CD1c-positive myeloid dendritic cell (primary cell): Measurements from ENCODE around the gene GBX1.
A peak's percentile ranks its signal among the peaks of the same experiment; 100 is the strongest.

Experiments used
- DNase-seq: peaks from one replicate; pipeline ENCODE4 v3.0.0-alpha.2; 2016; ENCODE audit errors: extremely low spot score

GBX1 gene

DNA sequence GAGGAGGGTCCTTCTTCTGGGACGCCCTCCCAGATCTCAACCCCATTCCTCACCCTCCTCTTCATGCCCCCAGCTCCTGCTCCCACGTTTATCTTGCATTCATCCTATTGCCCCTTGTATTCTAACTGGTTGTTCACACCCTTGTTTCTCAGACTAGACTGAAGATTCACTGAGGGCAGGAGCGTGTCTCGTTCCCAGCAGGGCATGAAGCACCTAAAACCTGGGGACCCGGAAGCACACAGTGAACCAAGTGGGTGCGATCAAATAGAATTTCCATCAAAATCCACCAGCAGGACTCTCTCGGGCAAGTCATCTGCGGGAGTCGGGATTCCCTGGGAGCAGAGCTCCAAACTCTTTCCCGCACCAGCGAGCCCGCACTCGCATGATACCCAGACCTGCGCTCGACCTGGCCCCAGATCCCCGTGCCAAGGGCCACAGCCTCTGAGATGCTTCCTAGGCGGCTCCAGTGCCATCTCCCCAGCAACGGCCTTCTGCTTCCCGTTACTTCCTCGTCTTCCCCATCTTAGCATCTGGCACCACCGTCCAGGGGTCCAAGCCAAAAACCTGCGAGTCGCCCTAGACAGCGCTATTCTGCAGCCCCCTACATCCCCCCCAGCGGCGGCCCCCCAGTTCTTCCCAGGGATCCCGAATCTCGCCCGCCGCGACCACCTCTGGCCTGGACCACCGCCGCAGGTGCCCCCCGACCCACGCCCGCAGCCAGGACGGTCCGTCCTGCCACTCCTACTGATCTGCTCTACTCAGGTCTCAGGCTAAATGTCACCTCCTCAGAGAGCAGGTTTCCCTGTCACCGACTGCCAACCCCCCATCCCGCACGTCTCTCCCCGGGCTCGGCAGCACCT lies 6.1 kb upstream of the GBX1 start:
- no peak for DNase-seq

- peak; percentile 92 for DNase-seq
Observed at GRCh38 chr7:151172273-151173141, 5.0 kb upstream of the GBX1 start.

DNA sequence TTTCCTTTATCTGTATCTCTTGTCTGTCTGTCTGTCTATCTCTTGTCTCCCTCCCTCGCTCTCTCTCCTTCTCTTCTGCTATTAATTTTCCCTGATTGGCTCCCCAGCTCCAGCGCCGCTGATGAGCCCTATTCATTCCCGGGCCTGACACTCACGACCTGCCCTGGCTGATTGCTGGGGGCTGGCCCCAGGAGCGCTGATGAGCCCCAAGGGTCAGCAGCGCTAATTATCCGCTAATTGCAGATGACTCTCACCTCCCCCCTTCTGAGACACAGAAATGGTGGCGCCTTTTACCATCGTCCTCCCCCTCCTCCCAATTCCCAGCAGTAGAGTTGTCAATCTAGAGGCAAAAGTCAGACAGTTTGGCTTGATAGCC lies 1.3 kb upstream of the GBX1 start:
- DNase-seq = no peak

DNA sequence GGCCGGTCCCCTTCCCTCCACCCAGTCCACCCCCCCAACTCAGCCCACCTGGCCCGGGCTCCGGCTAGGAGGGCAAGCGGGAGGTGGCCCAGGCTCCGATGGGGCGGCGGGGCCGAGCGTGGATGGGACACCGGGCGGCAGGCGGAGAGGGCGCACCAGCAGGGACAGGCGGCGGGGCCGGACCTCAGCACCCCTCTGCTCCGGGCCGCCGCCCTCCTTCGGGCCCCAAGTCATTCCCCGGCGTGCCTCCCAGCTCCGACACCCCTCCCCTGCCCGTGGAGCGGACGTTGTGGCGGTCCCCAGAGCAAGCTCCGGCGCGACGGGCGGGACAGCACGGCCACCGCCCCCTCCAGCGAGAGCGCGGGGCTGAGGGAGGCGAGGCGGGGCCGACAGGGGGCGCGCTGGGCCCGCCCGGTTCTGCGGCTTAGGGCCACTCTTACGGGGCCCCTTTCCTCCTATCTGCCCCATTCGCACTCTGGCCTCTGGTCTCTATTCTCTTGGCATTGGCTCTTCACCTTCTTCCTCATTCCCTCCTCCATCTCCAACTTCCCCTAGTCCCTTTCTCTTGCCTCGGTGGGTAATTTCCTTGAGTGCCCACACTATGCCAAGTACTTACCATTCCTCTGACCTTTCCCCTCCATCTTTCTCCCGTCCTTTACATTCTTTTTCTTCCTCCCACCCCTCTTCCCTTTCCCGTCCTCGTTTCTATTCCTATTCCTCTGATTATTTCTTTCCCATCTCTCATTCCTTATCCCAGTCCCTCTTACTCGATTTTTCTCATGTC lies 701 bp upstream of the GBX1 start:
- peak; percentile 64 for DNase-seq

DNA sequence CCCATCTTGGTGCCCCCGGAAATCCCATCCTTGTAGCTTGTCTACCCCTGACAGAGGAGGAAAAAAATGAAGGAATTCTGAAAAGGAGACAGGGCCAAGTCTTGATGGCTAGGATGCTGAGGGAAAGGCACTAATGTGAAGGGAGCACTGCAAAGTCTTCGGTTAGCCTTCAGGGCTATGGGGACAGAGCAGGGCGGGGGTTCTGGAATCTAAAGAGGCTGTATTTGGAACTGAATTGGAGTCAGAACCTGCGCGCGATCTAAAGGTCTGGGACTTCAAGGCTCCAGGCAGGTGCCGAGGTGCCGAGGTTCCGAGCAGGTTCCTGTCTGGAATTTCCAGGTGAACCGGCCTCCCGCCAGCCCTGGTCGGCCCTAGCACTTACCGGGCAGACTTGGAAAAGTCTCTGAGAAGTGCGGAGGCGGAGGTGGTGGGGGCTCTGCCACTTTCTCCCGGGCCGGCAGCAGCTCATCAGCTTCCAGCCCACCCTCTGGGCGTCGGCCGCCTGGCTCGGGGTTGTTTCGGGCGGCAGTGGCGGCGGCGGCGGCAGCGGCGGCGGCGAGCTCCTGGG lies 781 bp downstream of the GBX1 start:
- DNase-seq = no peak

DNA sequence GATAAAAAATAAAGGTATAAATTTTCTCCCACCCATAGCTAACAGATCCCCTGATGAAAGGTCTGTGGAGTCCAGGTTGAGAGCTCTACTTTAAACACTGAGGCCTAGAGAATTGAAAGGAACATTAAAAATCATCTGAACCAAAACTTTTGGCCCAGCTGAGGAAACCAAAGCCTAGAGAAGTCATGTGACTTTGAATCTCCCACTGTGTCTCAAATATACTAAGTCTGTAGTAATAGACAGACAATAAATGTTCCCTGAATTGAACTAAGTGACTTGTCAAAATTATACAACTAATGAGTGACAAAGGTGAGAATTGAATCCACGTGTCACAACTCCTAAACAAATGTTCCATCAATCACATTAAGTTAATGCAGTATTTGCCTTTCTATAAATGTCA lies 5.7 kb downstream of the GBX1 start:
- DNase-seq = no peak

GRCh38 chr7:151157645-151158329 lies 9.7 kb downstream of the GBX1 start:
- no peak for DNase-seq

DNA sequence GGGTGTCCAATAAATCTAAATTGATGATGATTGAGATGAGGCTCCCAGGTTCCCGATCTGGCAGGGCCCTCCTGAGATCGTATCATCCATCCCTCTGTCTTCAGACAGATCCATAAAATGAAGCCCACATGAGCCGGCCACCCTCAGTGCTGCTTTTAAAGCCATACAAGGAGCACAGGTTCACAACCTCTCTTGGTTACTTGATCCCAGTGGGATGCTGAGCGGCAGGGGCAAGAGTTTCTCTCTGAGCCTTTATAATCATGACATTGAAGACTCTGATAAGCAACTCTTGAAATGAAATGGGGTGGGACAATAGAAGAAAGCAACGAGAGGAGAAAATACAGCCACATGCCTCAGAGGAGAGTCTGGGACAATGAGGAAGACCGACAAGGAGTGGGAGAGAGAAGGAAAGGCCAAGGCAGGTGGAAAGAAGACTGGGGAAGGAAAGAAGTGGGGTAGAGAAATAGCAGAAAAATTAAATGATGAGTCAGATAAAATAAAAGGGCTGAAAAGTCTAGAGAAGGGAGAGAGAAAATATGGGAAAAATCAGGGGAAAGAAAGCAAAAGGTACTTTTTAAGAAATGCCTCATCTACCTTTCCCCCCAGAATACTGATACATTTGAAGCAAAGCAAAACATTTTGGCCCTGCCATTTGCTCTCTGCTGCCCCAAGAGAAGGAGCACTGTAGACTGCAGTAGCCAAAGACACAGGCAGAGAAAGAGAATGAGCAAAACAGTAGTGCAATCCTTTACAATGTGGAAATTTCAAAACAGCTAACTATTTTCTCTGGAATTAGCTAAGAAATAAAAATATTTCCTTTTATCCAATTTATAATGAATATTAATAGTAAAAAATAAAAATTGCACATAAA lies 14.6 kb downstream of the GBX1 start:
- no peak for DNase-seq

DNA sequence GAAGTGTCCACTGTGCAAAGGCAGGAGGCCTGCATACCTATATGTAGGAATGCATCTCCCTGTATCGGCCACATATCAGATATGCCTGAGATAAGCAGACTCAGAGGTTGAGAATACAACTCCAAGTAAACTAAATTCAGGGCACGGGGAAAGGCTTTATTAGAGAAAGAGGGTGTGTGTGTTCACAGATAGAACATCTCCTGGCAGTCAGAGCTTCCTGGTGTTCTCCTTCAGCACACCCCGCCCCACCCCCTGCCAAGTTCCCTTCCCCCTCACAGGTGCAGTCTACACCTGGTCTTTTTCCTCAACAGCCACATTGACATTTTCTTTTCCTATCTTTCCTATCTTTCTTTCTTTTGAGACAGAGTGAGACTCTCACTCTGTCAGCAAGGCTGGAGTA lies 17.1 kb downstream of the GBX1 start:
- DNase-seq = no peak

DNA sequence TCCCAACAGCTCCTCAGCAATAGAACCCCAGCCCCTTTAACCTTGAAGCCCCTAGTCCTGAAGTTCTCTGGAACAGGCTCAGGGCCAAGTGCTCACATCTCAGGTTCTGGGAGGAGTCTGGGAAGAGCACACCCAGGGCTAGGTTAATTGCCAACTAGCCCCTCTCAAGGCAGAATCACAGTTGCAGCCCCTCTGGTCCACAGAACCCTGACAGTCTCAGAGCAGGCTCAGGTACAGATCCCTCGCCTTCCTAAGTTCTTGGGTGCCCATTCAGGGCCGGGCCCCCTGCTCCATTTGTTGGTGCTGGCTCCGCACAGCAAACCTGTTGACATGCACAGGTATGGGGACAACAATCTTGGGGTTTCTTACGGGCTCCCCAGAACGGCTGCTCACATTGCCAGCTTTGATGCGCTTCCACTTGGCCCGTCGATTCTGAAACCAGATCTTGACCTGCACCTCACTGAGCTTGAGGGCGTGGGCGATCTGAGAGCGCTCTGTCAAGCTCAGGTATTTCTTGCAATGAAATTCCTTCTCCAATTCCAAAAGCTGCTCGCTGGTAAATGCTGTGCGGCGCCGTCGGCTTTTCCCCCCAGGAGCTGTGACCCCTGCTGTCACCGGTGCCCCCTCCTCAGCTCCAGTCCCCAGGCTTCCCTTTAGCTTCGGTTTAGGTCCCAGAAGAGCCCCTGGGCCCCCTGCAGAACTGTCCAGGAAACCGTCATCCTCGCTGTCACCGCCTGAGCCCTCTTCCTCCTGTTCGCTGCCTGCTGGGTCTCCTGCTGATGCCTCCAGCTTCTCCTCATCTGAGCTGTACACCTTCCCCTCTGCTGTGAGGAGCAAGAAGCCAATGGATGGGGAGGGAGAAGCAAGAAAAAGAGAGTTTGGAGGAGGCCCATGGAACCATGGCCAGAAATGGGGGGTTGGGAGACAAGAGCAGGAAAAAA lies 18.9 kb downstream of the GBX1 start:
- no peak for DNase-seq

GRCh38 chr7:151146761-151147160 lies 20.7 kb downstream of the GBX1 start:
- DNase-seq = no peak

- no peak for DNase-seq
Observed at GRCh38 chr7:151144387-151144786, 23.1 kb downstream of the GBX1 start.

DNA sequence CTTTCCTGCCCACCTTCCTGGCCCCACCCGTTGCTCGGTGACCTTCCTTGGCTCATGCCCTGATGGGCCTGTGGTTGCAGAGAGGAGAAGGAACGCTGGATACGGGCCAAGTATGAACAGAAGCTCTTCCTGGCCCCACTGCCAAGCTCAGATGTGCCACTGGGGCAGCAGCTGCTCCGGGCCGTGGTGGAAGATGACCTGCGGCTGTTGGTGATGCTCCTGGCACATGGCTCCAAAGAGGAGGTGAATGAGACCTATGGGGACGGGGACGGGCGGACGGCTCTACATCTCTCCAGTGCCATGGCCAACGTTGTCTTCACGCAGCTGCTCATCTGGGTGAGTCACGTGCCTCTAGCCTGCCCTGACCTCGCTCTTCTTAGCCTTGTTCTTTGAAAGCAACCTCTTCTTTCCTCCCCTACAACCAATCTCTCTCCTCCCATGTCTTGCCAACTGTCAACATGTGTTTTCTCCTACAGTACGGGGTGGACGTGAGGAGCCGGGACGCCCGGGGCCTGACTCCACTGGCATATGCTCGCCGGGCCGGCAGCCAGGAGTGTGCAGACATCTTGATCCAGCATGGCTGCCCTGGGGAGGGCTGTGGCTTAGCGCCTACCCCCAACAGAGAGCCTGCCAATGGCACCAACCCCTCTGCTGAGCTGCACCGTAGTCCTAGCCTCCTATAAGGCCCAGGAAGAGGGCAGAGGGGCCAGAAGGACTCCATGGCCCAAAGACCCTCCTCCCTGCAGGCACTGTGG lies 24.1 kb downstream of the GBX1 start:
- no peak for DNase-seq

DNA sequence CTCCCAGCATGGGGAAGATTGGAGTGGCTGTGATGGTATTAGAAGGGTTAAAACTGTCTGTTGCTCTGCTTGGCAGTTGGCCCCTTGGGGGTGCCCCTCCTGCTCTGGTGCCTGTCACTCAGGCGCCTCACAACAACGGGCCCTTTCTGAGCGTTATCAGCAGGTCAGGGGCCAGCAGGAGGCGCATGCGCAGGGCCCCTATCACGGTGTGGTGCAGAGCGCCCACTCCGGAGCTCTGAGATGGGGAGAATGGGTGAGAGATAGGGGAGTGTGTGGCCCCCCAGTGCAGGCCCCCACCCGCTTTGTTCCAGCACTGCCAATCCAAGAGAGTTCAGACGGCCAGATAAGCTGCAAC lies 24.8 kb downstream of the GBX1 start:
- DNase-seq = no peak

DNA sequence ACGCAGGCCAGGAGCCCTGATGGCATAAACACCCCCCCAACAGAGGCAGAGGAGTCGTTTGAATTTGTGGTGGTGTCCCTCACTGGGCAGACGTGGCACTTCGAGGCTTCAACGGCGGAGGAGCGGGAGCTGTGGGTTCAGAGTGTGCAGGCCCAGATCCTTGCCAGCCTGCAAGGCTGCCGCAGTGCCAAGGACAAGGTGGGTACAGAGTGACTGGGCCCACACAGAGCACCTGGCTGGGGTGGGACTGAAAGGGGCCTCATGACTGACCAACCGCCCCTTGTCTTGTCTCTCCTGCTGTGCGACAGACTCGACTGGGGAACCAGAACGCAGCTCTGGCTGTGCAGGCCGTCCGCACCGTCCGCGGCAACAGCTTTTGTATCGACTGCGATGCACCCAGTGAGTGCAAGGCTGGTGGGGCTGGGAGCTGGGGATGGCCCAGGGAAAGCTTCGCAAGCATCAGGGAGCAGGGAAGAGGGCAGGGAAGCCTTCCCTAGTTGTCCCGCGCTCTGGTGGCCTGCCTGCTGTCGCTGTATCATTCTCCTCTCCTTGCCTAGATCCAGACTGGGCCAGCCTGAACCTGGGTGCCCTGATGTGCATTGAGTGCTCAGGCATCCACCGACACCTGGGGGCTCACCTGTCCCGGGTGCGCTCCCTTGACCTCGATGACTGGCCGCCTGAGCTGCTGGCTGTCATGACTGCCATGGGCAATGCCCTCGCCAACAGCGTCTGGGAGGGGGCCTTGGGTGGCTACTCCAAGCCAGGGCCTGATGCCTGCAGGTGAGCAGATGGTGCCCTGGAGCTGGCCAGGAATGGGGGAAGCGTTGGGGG lies 25.4 kb downstream of the GBX1 start:
- no peak for DNase-seq

GRCh38 chr7:151141311-151141854 lies 26.1 kb downstream of the GBX1 start:
- no peak for DNase-seq

GRCh38 chr7:151140826-151141225 lies 26.7 kb downstream of the GBX1 start:
- no peak for DNase-seq
